DOHH2 (cell line): Measurements from ENCODE around the gene CPT1A.

Source experiments
- EZH2phosphoT487 ChIP-seq: fragments of 200-600 bp; sonication (generic); IDR thresholded peaks from 2 replicates; pipeline ENCODE4 v1.6.1; 2017; ENCODE audit warnings: borderline replicate concordance, mild to moderate bottlenecking, antibody characterized with exemption, low read length, moderate library complexity, mixed read lengths
- TF ChIP-seq, protein P1 (sequence below): fragments of 200-600 bp; sonication (generic); IDR thresholded peaks from one replicate; pipeline ENCODE4 v1.5.1; 2014; ENCODE audit warnings: antibody characterized with exemption, mild to moderate bottlenecking, low read depth, low read length; ENCODE audit not compliant: poor library complexity, severe bottlenecking

DNA sequence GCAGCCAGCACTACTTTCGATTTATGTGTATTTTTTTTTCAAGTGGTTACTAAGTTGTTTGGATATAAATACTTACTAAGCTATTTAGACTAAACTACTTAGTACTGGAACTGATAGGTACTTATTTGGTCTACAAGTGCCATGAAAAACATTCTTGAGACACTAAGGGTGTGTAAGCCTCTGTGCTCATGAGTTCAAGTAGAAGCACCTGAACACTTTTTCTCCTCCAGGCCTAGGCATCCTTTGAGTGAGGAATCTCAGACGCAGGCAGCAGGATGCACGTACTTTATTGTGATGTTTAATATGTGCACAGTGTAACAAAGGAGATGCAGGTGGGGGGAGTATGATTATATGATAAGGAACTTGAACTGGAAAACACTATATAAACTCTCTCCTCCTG lies 98.2 kb downstream of the CPT1A start:
- TF ChIP-seq, protein P1, sequence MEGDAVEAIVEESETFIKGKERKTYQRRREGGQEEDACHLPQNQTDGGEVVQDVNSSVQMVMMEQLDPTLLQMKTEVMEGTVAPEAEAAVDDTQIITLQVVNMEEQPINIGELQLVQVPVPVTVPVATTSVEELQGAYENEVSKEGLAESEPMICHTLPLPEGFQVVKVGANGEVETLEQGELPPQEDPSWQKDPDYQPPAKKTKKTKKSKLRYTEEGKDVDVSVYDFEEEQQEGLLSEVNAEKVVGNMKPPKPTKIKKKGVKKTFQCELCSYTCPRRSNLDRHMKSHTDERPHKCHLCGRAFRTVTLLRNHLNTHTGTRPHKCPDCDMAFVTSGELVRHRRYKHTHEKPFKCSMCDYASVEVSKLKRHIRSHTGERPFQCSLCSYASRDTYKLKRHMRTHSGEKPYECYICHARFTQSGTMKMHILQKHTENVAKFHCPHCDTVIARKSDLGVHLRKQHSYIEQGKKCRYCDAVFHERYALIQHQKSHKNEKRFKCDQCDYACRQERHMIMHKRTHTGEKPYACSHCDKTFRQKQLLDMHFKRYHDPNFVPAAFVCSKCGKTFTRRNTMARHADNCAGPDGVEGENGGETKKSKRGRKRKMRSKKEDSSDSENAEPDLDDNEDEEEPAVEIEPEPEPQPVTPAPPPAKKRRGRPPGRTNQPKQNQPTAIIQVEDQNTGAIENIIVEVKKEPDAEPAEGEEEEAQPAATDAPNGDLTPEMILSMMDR: no peak
- no peak for TF ChIP-seq EZH2phosphoT487
